22Rv1 (cell line): Measurements from ENCODE around the gene FNIP1.

ENCODE experiments used
- ZFX ChIP-seq: fragments of 450-650 bp; IDR thresholded peaks from 2 replicates; pipeline ENCODE4 v1.6.1; 2017; ENCODE audit warnings: antibody characterized with exemption, borderline replicate concordance
- TF ChIP-seq, protein P1 (sequence below): fragments of 450-650 bp; IDR thresholded peaks from 2 replicates; pipeline ENCODE4 v1.5.1; 2017; ENCODE audit warnings: mild to moderate bottlenecking

DNA sequence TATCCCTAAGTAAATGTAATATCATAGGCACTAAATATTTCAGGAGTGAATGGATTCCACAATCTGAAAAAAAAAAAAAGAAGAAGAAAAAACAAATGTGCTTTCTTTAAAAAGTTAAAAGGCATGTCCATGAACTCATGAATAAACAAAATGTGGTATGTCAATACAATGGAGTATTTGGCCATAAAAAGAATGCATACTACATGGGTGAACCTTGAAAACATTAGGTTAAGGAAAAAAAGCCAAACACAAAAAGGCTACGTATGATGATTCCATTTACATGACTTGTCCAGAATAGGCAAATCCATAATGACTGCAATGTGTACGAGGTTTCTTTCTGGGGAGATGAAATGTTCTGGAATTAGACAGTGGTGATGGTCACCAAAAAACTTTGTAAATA lies 45.3 kb downstream of the FNIP1 start:
- TF ChIP-seq, protein P1, sequence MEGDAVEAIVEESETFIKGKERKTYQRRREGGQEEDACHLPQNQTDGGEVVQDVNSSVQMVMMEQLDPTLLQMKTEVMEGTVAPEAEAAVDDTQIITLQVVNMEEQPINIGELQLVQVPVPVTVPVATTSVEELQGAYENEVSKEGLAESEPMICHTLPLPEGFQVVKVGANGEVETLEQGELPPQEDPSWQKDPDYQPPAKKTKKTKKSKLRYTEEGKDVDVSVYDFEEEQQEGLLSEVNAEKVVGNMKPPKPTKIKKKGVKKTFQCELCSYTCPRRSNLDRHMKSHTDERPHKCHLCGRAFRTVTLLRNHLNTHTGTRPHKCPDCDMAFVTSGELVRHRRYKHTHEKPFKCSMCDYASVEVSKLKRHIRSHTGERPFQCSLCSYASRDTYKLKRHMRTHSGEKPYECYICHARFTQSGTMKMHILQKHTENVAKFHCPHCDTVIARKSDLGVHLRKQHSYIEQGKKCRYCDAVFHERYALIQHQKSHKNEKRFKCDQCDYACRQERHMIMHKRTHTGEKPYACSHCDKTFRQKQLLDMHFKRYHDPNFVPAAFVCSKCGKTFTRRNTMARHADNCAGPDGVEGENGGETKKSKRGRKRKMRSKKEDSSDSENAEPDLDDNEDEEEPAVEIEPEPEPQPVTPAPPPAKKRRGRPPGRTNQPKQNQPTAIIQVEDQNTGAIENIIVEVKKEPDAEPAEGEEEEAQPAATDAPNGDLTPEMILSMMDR, result no peak
- TF ChIP-seq ZFX, result no peak
